ENCODE results near the gene SDCCAG8. TPM values are rescaled to one million over a fixed set of nuclear protein-coding genes. Genes with fewer than 3 reads are reported as not detected.

Gene SDCCAG8
- polyA plus RNA-seq, 3 donors: 33.2 to 34.4 (median 33.4) TPM

GRCh38 chr1:243397613-243398321 lies 141.9 kb downstream of the SDCCAG8 start:
- Mint-ChIP-seq H3K27me3 (ENCODE audit: low read depth in 3 of 3) (peaks cover 0 to 2% (median 0%) of the 10 kb centered on the region in 3 donors), H3K9me3 (no peaks in the 10 kb centered on the region), H3K27ac (no peak overlapping the region), H3K4me1 (no peaks in the 10 kb centered on the region), H3K36me3 (peaks cover 20 to 31% of the 10 kb centered on the region in 2 donors), H3K4me3 (no peak overlapping the region)
- H3K4me3 ChIP-seq (replicated peaks in 1 of 3; ENCODE audit: low read depth in 2 of 3, low read length in 3 of 3): no peak overlapping the region
- H2AFZ ChIP-seq (ENCODE audit: insufficient read depth, low read depth, low read length, poor library complexity, severe bottlenecking): no peak overlapping the region
- H3K27me3 ChIP-seq (ENCODE audit: control insufficient read depth in 2 of 2, insufficient read depth in 2 of 2, low read length in 2 of 2): no peaks in the 10 kb centered on the region
- TF ChIP-seq CTCF (IDR thresholded peaks at IDR 0.05): no peak
- H4K20me1 ChIP-seq (ENCODE audit: insufficient read depth, low read length): no peaks in the 10 kb centered on the region
- intact Hi-C loops (cut with micrococcal nuclease): no loop called here
- peaks cover 0 to 2% of the 10 kb centered on the region in 2 donors for H3K36me3 ChIP-seq (replicated peaks in 1 of 2; ENCODE audit: control insufficient read depth in 1 of 2, insufficient read depth in 2 of 2, low read length in 2 of 2)
- 100% methylated on average over 2 of the region's 7 CpGs for WGBS (ENCODE audit: insufficient coverage)
- no peak overlapping the region for H3K9ac ChIP-seq (ENCODE audit: insufficient read depth, low read length, poor library complexity, severe bottlenecking)
- H3K79me2 ChIP-seq (ENCODE audit: insufficient read depth, low read length): no peaks in the 10 kb centered on the region
- H3K4me1 ChIP-seq (ENCODE audit: control insufficient read depth in 1 of 2, insufficient read depth in 2 of 2, low read length in 2 of 2): no peaks in the 10 kb centered on the region
- no peak overlapping the region for H3K4me2 ChIP-seq (replicated peaks; ENCODE audit: extremely low read depth, low read length, poor library complexity, severe bottlenecking)
- H3K9me3 ChIP-seq (replicated peaks in 1 of 2; ENCODE audit: control insufficient read depth in 1 of 2, insufficient read depth in 1 of 2, low read length in 2 of 2): no peaks in the 10 kb centered on the region
- no peak for DNase-seq
- no peak overlapping the region for H3K27ac ChIP-seq (ENCODE audit: low read depth in 1 of 2, low read length in 2 of 2)

- no peak for DNase-seq
- Mint-ChIP-seq H3K27me3 (ENCODE audit: low read depth in 3 of 3) (peaks cover 0 to 2% (median 0%) of the 10 kb centered on the region in 3 donors), H3K4me3 (no peak overlapping the region), H3K9me3 (no peaks in the 10 kb centered on the region), H3K36me3 (peaks cover 19 to 29% of the 10 kb centered on the region in 2 donors), H3K4me1 (no peaks in the 10 kb centered on the region), H3K27ac (no peak overlapping the region)
- H2AFZ ChIP-seq (ENCODE audit: insufficient read depth, low read depth, low read length, poor library complexity, severe bottlenecking): no peak overlapping the region
- H3K79me2 ChIP-seq (ENCODE audit: insufficient read depth, low read length): no peaks in the 10 kb centered on the region
- H3K9me3 ChIP-seq (replicated peaks in 1 of 2; ENCODE audit: control insufficient read depth in 1 of 2, insufficient read depth in 1 of 2, low read length in 2 of 2): no peaks in the 10 kb centered on the region
- no peak overlapping the region for H3K9ac ChIP-seq (ENCODE audit: insufficient read depth, low read length, poor library complexity, severe bottlenecking)
- TF ChIP-seq CTCF (IDR thresholded peaks at IDR 0.05): no peak
- no peak overlapping the region for H3K27ac ChIP-seq (ENCODE audit: low read depth in 1 of 2, low read length in 2 of 2)
- intact Hi-C loops (cut with micrococcal nuclease): no loop called here
- no peaks in the 10 kb centered on the region for H3K4me1 ChIP-seq (ENCODE audit: control insufficient read depth in 1 of 2, insufficient read depth in 2 of 2, low read length in 2 of 2)
- H3K36me3 ChIP-seq (replicated peaks in 1 of 2; ENCODE audit: control insufficient read depth in 1 of 2, insufficient read depth in 2 of 2, low read length in 2 of 2): peaks cover 0 to 2% of the 10 kb centered on the region in 2 donors
- H4K20me1 ChIP-seq (ENCODE audit: insufficient read depth, low read length): no peaks in the 10 kb centered on the region
- WGBS (ENCODE audit: insufficient coverage): 98% methylated on average over 7 of the region's 15 CpGs
- H3K4me3 ChIP-seq (replicated peaks in 1 of 3; ENCODE audit: low read depth in 2 of 3, low read length in 3 of 3): no peak overlapping the region
- no peak overlapping the region for H3K4me2 ChIP-seq (replicated peaks; ENCODE audit: extremely low read depth, low read length, poor library complexity, severe bottlenecking)
- no peaks in the 10 kb centered on the region for H3K27me3 ChIP-seq (ENCODE audit: control insufficient read depth in 2 of 2, insufficient read depth in 2 of 2, low read length in 2 of 2)
These were observed 143.8 kb downstream of the SDCCAG8 start for GRCh38 chr1:243399561-243400155.

Measured in CD14-positive monocyte (primary cell).